Kidney (tissue), 14 donors: ENCODE measurements around the gene ALDH16A1. TPM values are rescaled to one million over a fixed set of nuclear protein-coding genes. Genes with fewer than 3 reads are reported as not detected.
A peak's percentile ranks its signal among the peaks of the same experiment; 100 is the strongest.

Source experiments
- DNase-seq, 5 donors: peaks; one replicate each; pipeline ENCODE4 v3.0.0-alpha.2; 2013 to 2020
- FAIRE-seq: peaks from 2 replicates; lab custom pipeline; 2012; peaks lifted over from hg19 to GRCh38; lab: Jason Lieb, UNC
- H3K27ac ChIP-seq, 2 donors: one replicate each; pipeline ENCODE4 v1.7.0; 2013; ENCODE audit warnings: low read depth in 2 of 2, low read length in 2 of 2, inconsistent platforms in 1 of 2
- H3K27me3 ChIP-seq: one replicate; pipeline ENCODE4 v1.7.1; 2013; ENCODE audit warnings: low read length, inconsistent platforms; ENCODE audit not compliant: control insufficient read depth, insufficient read depth
- H3K36me3 ChIP-seq, 3 donors: one replicate each; pipeline versions ENCODE4 v1.7.0 to v1.7.1; 2013; ENCODE audit warnings: low read length in 3 of 3, control low read depth in 1 of 3, inconsistent platforms in 1 of 3; ENCODE audit not compliant: insufficient read depth in 3 of 3, control insufficient read depth in 2 of 3
- H3K4me1 ChIP-seq, 3 donors: one replicate each; pipeline versions ENCODE4 v1.7.0 to v1.7.1; 2013; ENCODE audit warnings: low read length in 3 of 3, inconsistent platforms in 1 of 3, low read depth in 1 of 3; ENCODE audit not compliant: control insufficient read depth in 2 of 3, insufficient read depth in 2 of 3
- H3K4me3 ChIP-seq, 3 donors: one replicate each; pipeline versions ENCODE4 v1.7.0 to v1.8.1; 2013; ENCODE audit warnings: low read length in 3 of 3, control low read depth in 1 of 3, inconsistent platforms in 1 of 3
- H3K9ac ChIP-seq, 3 donors: one replicate each; pipeline versions ENCODE4 v1.7.0 to v1.7.1; 2013; ENCODE audit warnings: low read length in 3 of 3, control low read depth in 1 of 3, inconsistent platforms in 1 of 3
- H3K9me3 ChIP-seq, 3 donors: one replicate each; pipeline versions ENCODE4 v1.7.0 to v1.7.1; 2013; ENCODE audit warnings: low read length in 3 of 3, control low read depth in 1 of 3, inconsistent platforms in 1 of 3; ENCODE audit not compliant: control insufficient read depth in 2 of 3, insufficient read depth in 1 of 3
- intact Hi-C: fragments of 100-400 bp; cut with DNase I; formaldehyde crosslinking; loops from one replicate; pipeline ENCODE4 v1.11.1; 2022
- polyA plus RNA-seq: library from polyadenylated mRNA; stranded (reverse); fragments of 350-450 nt; fragmentation: Illumina TruSeq; extraction: RNeasy Lipid Tissue Mini Kit (QIAGEN cat#74804); gene quantifications from one replicate; pipeline ENCODE4 v1.2.3, GENCODE V29; 2014; ENCODE audit warnings: low read depth, low replicate concordance; ENCODE audit not compliant: insufficient read depth
- total RNA-seq: library from RNA; stranded (reverse); fragmentation: NEBNext Ultra II Directional; extraction: Animal tissue kit (Norgen Biotek cat#: 25700); gene quantifications from one replicate; pipeline ENCODE4 v1.2.1, GENCODE V29; 2021
- TF ChIP-seq, protein P1 (sequence below): IDR thresholded peaks from 3 replicates; pipeline ENCODE4 v1.5.1; 2012; ENCODE audit warnings: mild to moderate bottlenecking, moderate library complexity, borderline replicate concordance; ENCODE audit not compliant: insufficient read depth; ENCODE audit errors: extremely low read depth
- donor health status: control.
- donor health status: control.
- donor health status: control.
- donor health status: control.
- donor health status: control.
- donor health status: DM: yes; HTN: yes; CAD: no.
- donor health status: Normal renal cell carcinoma (clear cell type).

The ALDH16A1 gene
- total and polyA plus RNA-seq, 2 donors from 2014 or later: 26.8 to 31.8 TPM

GRCh38 chr19:49488046-49488862, 35.2 kb downstream of the ALDH16A1 start:
- FAIRE-seq (no peak), DNase-seq (no peak)
- Histone ChIP-seq H3K36me3 (peaks cover 12 to 34% (median 33%) of the 10 kb centered on the region in 3 donors), H3K27me3 (no peaks in the 10 kb centered on the region), H3K4me1 (peaks cover 0 to 21% (median 10%) of the 10 kb centered on the region in 3 donors), H3K9ac (peak overlapping the region; percentile 99 to 100 (median 99)), H3K9me3 (no peaks in the 10 kb centered on the region), H3K27ac (peak overlapping the region; percentile 91 to 96), H3K4me3 (peak overlapping the region; percentile 98 to 99 (median 99))
- intact Hi-C loops: no loop called here
- TF ChIP-seq, protein P1, sequence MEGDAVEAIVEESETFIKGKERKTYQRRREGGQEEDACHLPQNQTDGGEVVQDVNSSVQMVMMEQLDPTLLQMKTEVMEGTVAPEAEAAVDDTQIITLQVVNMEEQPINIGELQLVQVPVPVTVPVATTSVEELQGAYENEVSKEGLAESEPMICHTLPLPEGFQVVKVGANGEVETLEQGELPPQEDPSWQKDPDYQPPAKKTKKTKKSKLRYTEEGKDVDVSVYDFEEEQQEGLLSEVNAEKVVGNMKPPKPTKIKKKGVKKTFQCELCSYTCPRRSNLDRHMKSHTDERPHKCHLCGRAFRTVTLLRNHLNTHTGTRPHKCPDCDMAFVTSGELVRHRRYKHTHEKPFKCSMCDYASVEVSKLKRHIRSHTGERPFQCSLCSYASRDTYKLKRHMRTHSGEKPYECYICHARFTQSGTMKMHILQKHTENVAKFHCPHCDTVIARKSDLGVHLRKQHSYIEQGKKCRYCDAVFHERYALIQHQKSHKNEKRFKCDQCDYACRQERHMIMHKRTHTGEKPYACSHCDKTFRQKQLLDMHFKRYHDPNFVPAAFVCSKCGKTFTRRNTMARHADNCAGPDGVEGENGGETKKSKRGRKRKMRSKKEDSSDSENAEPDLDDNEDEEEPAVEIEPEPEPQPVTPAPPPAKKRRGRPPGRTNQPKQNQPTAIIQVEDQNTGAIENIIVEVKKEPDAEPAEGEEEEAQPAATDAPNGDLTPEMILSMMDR: no peak

DNA sequence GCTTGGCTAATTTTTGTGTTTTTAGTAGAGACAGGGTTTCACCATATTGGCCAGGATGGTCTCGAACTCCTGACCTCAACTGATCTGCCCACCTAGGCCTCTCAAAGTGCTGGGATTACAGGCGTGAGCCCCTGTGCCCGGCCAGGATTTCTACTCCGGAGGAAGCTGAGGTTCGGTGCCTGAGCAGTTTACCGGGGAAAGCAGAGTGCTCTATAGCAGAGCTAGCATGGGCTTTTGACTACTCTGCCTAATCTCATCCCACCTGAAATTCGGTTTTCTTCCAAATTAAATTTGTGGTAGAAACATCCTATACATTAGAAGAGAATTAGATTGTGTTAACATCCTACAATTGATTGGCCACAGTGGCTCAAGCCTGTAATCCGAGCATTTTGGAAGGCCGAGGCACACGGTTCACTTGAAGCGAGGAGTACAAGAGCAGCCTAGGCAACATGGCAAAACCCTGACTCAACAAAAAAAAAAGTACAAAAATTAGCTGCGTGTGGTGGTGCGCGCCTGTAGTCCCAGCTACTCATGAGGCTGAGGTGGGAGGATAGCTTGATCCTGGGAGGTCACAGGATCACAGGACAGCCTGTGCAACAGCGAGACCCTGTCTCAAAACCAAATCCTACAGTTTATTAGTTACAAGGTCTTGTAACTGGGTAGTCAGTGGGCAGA, 36.0 kb downstream of the ALDH16A1 start:
- TF ChIP-seq, protein P1: no peak
- Histone ChIP-seq H3K27me3 (no peaks in the 10 kb centered on the region), H3K27ac (peak overlapping the region in 1 of 2 donors; percentile 40), H3K9ac (peak overlapping the region; percentile 31 to 100 (median 99)), H3K4me1 (peaks cover 0 to 21% (median 10%) of the 10 kb centered on the region in 3 donors), H3K9me3 (no peaks in the 10 kb centered on the region), H3K4me3 (peak overlapping the region; percentile 98 to 99 (median 99)), H3K36me3 (peaks cover 12 to 34% (median 33%) of the 10 kb centered on the region in 3 donors)
- intact Hi-C loops: no loop called here
- DNase-seq (no peak), FAIRE-seq (no peak)

DNA sequence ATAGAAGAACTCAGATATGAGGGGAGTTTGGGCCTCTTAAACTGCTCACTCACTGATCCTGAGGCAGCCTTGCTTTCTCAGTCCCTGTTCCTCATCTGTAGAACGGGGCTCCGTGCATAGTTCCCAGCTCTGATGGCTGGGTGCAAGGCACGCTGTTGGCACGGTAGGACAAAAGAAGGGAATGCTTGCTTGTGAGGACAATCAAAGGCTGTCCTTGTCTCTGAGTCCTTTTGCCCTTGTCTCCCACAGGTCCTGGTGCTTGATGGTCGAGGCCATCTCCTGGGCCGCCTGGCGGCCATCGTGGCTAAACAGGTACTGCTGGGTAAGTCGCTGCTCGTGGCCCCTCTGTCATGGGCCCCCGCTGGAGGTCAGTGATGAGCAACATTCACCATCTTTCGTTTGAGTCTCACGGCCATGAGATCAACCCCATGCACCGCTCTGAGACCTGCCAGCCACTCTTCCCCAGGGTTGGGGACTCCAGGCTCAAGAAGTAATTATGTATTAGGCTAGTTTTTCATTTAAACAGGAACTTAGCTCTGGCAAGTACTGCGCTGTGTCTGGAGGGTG, 36.7 kb downstream of the ALDH16A1 start:
- peak overlapping the region in 2 of 3 donors; percentile 99 for H3K4me3 ChIP-seq
- peak overlapping the region in 2 of 3 donors; percentile 26 to 100 for H3K9ac ChIP-seq
- no peaks in the 10 kb centered on the region for H3K27me3 ChIP-seq
- peaks cover 0 to 21% (median 10%) of the 10 kb centered on the region in 3 donors for H3K4me1 ChIP-seq
- no peaks in the 10 kb centered on the region for H3K9me3 ChIP-seq
- DNase-seq (no peak), FAIRE-seq (no peak)
- H3K36me3 ChIP-seq: peaks cover 12 to 34% (median 33%) of the 10 kb centered on the region in 3 donors
- H3K27ac ChIP-seq: peak overlapping the region in 1 of 2 donors; percentile 40
- intact Hi-C loops: no loop called here
- TF ChIP-seq, protein P1: no peak
